ENCODE results near the gene TMEM269.
"Not testable (repeated sequence)": the region's sequence is repeated elsewhere in the genome, so short reads cannot be mapped to it uniquely, and the experiment has no call there.

The TMEM269 gene

DNA sequence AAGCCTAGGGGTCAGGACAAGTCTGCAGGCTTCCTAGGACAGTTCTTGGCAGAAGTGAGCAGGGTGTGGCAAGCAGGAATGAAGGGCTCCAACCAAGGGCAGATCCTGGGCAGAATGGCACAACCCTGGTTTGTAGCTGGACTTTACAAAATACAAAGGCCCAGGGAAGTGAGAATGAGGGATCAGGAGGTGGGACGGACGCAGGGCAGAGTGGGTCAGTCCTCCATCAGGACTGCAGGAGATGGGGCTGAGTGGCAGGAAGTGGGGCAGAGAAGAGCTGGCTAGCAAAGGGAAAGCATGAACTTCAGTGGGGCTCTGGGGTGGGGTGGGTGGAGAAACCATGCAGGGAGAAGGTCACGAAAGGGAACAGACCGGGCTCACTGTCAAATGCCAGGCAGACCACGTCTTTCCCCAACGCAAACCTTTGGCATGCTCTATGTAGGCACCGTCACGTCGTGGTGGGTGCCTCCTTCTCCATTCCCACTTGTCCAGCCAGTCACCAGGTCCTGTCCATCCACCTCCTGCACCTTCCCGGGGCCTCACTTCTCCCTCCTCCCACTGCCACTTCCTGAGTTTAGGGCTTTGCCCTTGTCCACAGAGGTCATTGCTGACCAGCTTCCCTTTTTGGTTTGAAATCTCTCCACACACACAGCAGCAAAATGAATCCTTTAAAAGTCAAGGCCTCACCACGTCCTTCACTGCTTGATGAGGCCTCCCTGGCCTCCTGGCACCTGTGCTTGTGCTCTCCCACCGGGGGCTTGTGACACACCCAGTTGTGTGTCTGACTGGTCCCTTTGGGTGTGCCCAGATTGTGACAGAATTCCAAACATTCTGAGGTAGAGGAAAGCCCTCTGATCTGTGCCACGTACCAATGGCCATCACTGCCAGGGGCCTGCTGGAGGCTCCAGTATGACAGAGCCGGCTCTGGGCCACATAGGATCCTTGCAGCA, 36.1 kb upstream of the TMEM269 start:
- no peak for DNase-seq

DNA sequence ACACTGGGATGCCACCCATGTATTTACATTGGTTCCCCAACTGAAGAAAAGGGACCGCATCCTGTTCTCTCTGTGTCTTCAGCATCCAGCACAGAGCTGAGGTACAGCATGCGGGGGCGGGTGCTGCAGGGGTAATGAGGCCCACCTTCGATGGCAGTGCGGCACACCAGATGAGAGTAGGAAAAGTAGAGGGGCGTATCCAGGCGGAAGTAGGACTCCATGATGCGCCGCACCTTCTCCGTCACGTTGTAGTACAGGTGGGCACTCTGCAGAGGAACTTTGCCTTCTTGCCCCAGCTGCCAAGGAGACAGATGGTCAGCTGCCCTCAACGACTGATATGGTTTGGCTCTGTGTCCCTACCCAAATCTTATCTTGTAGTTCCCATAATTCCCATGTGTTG, 34.8 kb upstream of the TMEM269 start:
- no peak for DNase-seq

DNA sequence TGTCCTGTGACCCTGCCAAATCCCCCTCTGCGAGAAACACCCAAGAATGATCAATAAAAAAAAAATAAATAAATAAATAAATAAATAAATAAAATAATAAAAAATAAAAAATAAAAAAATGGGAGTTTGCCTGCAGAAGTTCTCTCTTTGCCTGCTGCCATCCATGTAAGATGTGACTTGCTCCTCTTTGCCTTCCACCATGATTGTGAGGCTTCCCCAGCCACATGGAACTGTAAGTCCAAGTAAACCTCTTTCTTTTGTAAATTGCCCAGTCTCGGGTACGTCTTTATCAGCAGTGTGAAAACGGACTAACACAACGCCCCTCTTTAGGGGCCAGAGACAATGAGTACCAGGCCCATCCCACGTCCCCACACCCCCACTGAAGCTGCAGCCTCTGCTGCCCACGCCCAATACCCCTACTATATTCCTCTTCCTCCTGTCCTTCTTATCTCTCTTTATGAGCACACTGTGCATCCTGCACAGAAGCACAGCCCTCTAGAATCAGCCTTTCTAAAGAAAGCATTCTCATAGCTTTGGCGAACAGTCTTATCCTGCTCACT, 33.2 kb upstream of the TMEM269 start:
- not testable (repeated sequence) for DNase-seq

DNA sequence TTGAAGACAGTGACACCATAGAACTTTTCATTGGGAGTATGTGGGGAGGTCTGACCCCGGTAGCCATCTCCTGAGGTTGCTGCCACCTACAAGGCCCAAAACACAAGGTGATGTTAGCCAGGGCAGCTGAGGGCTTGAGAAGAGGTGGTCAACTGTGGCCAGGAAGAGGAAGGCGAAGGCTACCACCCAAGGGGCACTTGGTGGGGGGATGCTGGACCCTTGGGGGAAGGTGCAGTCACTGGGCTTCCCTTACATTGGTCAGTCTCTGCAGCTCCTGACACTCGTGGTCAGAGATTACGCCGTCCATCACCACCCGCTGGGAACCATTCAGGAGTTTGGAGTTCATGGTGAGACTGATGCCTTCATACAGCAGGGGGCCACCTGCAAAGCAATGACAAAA, 32.5 kb upstream of the TMEM269 start:
- no peak for DNase-seq

DNA sequence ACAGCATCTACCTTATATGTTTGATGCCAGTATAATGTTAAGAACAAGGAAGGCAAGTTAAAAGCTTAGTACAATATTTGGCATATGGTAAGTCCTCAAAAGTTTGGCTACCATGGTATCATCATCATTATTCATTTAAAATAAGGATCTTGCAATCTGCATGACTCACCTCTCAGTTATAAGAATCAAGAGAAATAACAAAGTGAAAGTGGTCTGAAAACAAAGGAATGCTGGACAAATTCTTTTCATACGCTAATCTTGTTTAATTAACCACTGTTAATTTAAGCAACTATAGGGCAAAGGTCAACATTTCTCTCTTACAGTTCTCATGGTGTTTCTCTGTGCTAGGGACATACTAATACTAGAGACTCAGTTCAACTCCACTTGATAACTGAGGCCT, 31.7 kb upstream of the TMEM269 start:
- no peak for DNase-seq

DNA sequence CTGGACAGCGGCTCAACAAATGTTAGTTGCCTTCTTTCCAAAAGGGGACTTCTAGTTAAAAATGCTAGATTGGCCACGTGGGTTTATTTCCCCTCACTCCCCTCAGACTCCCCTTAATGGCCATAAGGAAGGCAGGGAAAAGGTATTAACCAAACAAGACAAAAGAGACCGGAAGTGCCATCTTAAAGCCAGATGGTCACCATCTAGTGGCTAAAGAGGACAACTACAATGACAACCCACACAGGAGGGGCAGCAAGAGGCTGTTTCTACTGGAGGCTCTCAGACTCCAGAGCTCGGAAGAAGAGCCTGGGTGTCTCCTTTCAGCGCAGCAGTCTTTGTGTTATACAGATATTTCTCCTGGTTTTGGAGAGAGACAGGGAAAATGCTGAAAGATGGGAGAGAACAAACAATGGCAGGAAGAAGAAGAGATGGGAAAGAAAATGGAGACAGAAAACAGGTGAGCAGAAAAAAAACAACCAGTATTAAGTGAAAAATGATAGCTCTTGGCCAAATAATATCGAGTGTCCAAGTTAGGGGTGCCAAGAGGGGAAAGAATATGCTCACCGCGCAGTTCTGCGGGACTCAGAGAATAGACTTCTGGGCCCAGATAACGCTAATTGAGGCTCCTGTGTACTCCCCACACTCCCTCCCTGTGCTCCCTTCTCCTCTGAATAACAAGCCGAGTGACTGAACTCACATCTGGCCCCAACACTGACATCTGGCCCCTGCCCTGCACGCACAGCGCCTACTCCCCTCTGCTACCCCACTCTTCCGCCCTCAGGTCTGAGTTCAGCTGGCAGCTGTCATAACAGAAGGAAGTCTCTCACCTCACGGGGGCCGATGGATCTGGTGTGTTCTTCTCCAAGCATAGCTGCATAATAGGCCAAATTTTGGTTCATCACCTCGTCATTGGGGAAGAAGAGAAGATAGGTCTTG, 27.6 kb upstream of the TMEM269 start:
- DNase-seq, result peak; percentile 21

DNA sequence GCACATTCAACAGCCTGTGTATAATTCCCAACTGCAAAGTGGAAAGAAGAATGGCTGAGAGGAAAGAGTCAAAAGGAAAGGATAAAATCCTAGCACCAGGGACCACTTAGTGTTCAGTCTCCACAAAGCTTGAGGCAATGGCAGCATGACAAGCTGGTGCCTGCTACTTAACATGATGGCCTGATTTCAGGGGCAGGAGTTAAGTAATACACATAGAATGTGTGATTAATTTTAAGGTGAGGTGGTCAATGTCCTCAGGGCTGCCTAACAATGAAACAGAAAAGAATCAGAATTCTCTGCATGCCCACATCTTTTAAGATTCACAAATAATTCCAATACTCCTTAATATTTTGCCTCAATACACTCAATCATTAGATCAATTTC, 26.9 kb upstream of the TMEM269 start:
- no peak for DNase-seq

DNA sequence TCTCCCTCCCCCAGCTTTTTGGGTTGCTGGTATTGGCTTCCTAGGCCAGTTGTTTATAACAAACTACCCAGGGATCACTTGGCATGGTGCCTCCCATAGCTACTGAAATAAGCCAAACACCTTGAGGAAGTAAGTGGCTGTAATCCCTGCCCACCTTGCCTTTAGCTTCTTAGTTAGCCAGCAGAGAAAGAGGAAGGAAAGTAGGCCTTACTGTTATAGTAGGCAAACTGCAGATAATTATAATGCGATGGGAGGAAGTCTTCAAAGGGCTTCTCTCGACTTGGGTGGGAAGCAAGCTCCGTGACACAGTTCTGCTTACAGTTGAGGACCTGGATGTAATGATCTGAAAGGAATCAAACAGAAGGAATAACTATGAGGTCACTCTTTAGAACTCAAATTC, 26.1 kb upstream of the TMEM269 start:
- no peak for DNase-seq

DNA sequence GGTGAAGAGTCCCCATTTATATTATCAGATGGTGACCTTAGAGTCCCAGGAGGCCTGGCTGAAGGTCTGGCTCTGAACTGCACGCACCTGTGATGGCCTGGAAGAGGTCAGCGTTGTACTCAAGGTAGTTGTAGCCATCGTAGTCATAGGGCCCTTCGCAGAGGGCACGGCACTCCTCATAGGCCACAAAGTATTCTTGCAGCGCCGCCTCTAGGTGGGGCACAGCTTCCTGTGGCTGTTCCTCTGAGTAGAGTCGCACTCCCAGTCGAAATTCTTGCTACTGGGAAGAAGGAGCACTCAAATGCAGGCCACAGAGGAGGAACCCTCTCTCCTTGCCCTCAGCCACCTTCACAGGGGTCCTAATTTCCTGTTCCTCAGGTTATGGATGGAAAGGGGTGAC, 25.7 kb upstream of the TMEM269 start:
- no peak for DNase-seq

DNA sequence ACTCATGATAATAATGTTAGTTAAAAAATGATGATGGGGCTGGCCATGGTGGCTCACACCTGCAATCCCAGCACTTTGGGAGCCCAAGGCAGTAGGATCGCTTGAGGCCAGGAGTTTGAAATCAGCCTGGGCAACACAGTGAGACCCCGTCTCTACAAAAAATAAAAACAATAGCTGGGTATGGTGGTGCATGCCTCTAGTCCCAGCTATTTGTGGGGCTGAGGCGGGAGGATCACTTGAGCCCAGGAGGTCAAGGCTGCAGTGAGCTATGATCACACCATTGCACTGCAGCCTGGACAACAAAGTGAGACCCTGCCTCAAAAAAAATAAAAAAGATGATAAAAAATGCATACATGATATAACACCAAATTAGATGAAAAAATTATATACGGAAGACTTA, 23.2 kb upstream of the TMEM269 start:
- DNase-seq, result no peak

DNA sequence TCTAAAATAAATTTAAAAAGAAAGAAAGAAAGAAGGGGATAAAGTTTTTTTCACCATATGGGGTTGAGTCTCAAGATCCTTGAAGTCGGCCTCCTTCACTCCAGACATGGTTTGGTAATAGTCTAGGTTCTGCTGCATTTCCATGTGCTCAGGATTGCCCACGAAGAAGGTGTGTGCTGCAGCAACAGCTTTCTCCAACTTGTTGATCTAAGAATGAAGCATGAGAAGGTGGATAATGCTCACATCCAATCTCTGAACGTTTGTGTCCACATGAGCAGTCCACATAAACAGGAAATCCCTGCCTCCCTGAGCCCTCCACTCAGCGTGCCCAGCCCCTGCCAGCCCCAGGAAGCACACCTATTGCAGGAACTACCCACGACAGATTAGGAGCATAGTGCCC, 22.5 kb upstream of the TMEM269 start:
- DNase-seq, result no peak

DNA sequence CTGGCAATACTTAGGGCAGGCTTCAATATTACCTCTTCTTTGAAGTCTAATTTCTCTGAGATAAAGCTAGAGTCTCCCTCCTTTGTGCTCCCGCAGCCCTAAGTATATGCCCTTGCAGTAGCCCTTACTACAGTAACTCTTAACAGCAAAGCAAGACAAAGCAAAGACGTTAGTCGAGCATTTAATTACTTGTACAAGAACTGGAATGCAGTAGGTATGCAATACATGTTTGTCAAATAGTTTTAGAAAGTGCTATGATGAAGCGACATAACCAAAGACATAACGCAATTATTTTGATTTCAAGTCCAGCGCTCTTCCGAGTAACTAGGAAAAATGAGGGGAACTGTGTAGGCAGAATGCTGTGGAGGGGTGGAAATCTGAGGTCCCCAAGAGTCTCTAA, 19.5 kb upstream of the TMEM269 start:
- DNase-seq, result no peak

DNA sequence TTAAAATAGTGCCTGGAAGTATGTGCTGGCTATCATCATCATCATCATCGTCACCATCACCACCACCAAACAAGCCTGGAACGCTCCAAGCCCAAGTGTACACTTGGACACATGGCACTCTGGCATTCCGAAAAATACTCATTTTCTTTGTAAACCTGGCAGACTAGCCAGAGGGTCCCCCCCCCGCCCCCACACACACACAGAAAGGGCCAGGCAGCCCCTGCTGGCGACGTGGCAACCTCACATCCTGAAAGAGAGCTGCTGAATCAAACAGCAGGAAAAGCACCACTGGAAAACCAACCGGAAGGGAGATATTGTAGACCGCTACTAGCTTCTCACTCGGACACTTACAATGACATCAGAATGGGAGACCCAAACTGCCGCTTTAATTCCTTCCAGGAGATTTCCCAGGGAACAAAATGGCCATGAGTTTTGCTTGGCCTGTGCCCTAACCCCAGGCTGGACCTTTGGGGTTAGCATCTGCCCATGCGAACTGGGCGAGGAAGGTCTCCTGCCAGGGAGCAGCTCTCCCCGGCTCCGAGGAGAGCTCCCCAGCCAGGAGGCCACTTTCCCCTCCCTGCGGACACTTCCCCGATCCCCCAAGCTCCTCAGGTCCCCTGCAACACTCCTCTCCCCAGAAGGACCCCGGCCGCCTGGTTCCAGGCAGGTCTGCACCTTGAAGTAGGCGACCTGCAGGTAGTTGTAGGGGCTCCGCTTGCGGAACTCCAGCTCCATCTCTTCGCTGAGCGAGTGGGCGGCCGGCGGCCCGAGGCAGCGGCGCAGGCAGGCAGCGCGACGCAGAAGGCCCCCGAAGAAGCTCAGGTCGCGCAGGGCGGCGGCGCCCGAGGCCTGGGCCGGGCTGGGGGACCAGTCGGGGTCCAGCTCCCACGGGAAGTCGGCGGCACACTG, 18.7 kb upstream of the TMEM269 start:
- DNase-seq, result peak; percentile 13

DNA sequence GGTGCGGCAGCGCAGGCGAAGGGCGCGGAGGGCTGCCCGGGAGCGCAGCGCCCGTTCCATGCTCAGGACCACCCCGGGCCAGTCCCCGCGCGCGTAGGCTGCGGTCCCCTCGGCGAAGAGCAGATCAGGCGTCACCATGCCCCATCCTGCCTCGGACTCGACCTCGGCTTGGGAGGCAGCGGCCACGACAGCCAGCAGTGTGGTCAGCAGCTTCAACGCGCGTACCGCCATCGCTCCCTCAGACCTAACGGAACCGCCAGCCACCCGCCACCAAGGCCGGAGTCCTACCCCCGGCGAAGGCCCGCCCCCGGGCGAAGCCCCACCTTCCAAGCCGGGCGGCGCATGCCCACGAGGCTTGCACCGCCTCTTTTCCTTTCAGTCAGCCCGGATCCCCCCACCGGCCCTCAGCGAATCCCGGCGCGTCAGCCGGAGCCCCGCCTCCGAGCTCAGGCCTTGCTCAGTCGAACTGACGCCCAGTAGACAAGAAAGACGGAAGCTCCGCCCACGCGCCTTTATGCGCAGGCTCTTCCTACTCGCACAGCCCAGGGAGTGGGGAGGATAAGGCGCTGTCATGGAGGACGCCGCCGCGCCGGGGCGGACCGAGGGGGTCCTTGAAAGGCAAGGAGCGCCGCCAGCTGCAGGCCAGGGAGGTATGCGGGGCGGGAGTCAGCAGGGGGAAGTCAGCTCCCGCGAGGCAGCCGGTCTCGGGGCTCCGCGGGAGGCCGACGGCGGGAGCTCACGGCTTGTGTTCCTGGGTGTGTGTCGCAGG, 17.9 kb upstream of the TMEM269 start, which contains the start of the genes C1orf50 and P3H1:
Gene C1orf50 (plus strand): TSS at position 509 of the 769 bp plus-strand sequence. CDS start 63 bp downstream, at position 572.
Gene P3H1 (minus strand): TSS at position 288 of the 769 bp plus-strand sequence. CDS start 57 bp downstream, at position 231.
- DNase-seq, result peak; percentile 85

DNA sequence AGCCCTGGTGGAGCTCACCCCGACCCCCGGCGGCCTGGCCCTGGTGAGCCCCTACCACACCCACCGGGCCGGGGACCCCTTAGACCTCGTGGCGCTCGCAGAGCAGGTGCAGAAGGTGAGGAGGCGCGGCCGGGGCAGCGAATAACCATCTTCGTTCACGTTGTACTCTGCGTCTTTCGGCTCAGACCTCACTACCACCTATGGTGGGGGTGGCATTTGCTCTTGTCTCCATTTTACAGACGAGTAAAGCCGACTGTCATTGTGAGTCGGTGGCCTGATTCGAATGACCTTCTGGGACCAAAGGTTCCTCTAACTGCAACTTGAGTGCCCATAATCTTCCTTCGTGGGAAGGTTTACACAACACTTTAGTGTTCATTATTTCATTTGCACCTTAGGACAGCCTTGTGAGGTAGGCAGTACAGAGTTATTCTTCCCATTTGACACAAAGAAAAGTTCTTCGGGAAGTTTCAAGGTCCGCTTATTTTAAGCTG, 17.2 kb upstream of the TMEM269 start:
- DNase-seq, result no peak

DNA sequence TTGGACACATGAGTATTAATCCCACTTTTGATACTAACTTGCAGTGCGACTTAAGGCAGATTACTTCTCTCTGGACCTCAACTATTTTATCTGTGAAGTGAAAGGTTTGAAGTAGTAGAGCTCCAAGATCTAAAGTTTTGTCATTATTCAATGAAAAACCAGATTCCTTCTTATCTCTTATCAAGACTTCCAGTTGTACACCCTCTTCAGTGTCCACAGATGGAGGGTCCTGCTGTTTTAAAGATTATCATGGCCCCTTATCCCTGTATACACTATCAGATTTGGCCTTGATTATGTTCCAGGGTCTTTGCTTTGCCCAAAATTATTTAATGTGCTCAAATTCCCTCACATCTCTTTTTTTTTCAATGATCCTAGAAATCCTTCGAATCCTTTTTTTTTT, 16.6 kb upstream of the TMEM269 start:
- DNase-seq, result no peak

DNA sequence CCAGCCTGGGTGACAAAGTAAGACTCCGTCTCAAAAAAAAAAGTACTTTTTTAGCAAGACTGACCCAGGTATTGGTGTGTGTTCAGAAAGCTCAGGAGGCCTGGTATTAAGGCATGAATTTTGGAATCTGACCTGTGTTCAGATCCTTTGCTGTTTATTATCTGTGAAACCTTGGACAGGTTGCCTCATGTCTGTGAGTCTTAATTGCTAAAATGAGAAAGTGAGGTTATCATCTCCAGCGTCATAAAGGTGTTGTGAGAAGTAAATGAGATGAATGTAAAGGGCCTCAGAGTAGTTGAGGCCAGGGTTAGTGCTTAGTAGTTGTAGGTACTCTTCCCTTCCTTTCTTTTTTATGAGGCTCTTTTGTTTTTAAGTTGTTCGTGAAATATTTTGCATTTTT, 15.0 kb upstream of the TMEM269 start:
- DNase-seq, result no peak

DNA sequence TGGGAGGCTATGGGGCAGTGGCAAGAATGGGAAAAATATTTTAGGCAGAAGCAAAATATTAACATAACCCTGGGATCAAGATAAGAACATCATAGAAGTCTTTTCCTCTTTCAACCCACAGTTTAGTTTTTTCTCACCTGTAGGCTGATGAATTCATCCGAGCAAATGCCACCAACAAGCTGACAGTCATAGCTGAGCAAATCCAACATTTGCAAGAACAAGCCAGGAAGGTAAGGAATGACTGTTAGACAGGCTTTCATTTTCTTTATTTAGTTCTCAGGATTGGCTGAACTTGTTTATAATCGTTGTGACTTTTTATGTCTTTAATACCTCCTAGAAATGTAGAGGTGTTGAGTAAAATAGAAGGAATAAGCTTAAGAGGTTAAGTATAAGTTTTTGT, 11.4 kb upstream of the TMEM269 start:
- no peak for DNase-seq

DNA sequence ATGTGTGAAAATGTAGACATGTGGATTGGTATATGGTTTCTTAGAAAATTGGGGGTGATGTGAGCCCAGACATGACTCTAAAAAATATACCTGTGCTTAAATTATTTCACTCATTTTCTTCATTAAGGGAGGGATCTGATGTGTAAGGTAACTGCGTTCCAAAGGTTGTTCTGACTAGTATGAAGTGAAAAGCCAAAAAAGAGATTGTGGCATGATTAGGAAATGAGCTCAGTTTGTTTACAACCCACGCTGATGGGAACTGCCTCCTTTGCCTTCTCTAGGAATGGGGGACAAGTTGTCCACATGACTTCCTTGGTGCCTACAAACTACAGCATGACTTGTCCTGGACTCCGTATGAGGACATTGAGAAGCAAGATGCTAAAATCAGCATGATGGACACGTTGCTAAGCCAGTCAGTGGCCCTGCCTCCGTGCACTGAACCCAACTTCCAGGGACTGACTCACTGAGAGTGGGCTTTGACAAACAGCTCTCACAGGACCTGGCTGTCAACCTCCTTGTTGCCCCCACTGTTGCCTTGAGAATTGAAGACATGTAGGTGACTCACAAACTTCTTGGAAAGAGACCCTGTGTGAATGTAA, 9.8 kb upstream of the TMEM269 start:
- DNase-seq, result no peak

DNA sequence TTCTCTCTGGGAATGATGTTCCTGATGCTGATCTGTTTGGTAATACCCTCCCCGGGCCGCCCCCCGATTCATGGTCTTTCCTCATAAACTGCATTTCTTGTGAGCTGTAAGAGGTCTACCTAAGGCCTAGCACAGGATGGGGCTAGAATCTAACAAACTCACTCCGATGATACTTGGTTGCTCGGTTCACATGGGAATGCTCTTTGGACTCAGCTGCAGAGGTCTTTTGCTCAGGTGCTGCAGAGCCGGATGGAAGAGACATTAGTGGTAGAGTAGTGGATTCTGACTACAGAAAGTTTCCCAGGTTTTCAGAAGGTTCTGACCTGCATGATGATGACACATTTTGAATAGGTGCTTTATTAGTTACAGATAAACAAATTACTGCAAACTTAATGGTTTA, 8.3 kb upstream of the TMEM269 start:
- no peak for DNase-seq

DNA sequence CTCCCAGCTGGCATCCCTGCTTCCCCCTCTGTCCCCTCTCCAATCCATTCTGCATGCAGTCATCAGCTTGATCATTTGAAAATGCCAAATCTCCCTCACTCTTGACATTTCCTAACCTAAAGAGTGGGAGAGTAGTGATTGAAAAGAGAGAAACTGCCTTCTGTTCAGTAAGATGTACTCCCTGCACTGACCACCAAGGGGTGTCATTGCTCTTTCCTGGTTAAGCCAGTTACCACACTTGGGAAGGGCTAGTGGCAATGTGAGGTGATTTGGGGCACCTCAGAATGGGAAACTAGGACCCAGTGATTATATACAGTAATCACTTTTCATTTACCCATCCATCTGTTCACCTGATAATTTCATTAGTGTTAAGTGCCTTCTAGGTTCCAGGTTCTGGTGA, 6.9 kb upstream of the TMEM269 start:
- DNase-seq, result peak; percentile 30
